GM10248 (cell line): ENCODE measurements around the gene COG5.

Experiments used
- CTCF ChIA-PET: fragments of 300-600 bp; sonication (Branson Sonifier 250); formaldehyde crosslinking; extraction: SDS; loops from one replicate; lab custom pipeline; 2021; ENCODE audit warnings: antibody characterized with exemption; lab: Yijun Ruan, JAX
- POLR2A ChIA-PET: fragments of 350-650 bp; sonication (Branson Sonifier 250); formaldehyde crosslinking; extraction: SDS; loops from one replicate; lab custom pipeline; 2020; ENCODE audit warnings: antibody characterized with exemption; lab: Yijun Ruan, JAX
- DNase-seq: peaks from one replicate; pipeline ENCODE4 v3.0.0; 2012; ENCODE audit errors: extremely low spot score
- TF ChIP-seq, protein P1 (sequence below): IDR thresholded peaks from 2 replicates; pipeline ENCODE4 v1.5.1; 2012; ENCODE audit warnings: mild to moderate bottlenecking, low read depth; ENCODE audit errors: extremely low read depth, missing control alignments, control extremely low read depth

Gene COG5

GRCh38 chr7:107605218-107605815 is 41.6 kb upstream of the COG5 start:
- no peak for DNase-seq
- POLR2A ChIA-PET, result no interaction called here
- TF ChIP-seq, protein P1, sequence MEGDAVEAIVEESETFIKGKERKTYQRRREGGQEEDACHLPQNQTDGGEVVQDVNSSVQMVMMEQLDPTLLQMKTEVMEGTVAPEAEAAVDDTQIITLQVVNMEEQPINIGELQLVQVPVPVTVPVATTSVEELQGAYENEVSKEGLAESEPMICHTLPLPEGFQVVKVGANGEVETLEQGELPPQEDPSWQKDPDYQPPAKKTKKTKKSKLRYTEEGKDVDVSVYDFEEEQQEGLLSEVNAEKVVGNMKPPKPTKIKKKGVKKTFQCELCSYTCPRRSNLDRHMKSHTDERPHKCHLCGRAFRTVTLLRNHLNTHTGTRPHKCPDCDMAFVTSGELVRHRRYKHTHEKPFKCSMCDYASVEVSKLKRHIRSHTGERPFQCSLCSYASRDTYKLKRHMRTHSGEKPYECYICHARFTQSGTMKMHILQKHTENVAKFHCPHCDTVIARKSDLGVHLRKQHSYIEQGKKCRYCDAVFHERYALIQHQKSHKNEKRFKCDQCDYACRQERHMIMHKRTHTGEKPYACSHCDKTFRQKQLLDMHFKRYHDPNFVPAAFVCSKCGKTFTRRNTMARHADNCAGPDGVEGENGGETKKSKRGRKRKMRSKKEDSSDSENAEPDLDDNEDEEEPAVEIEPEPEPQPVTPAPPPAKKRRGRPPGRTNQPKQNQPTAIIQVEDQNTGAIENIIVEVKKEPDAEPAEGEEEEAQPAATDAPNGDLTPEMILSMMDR, result no peak
- CTCF ChIA-PET, result interaction anchor here (1.0 to 1.7 kb wide), 3 partner anchors 8 to 38 kb away, joined by 3 to 4 read pairs (median 3); no protein-coding TSS in a partner anchor

DNA sequence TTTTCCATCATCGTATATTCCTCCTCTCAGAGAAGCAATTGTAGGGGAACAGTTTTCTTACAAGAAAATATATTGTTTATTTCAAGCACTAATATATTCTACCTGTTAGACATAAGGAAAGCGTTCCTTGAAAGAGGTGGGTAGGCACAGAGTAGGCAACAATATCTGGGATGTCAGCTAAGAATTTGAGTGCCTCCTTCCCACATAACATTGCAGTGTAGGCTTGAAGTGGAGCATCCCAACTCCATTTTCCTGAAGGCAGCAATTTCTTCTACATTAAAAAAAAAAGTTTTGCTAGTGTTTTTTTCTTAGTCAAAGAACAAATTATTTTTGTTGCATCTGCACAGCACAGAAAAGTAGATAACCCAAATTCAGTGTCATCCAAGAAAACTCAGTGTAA is 37.1 kb upstream of the COG5 start:
- POLR2A ChIA-PET, result no interaction called here
- CTCF ChIA-PET, result interaction anchor here (1.3 kb wide), 1 partner anchor 11 kb away, joined by 3 read pairs; no protein-coding TSS in a partner anchor

DNA sequence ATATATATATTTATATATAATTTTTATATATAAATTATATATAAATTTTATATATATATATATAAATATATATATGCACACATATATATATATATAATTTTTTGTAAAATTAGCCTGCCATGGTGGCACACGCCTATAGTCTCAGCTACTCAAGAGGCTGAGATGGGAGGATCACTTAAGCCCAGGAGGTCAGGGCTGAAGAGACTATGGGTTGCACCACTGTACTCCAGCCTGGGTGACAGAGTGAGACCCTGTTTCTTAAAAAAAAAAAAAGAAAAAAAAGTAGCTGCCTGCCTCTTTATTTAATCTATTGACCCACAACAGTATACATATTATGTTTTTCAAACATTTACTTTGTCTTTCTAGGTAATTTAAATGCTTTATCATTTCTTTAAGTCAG is 35.5 kb upstream of the COG5 start:
- ChIA-PET CTCF (interaction anchor here (1.3 kb wide), 1 partner anchor 9 kb away, joined by 5 read pairs; no protein-coding TSS in a partner anchor), POLR2A (no interaction called here)
- TF ChIP-seq, protein P1, result no peak
- DNase-seq, result no peak

More for the DNA sequence above, 37.1 kb upstream of the COG5 start:
- DNase-seq, result no peak
- TF ChIP-seq, protein P1, result no peak

DNA sequence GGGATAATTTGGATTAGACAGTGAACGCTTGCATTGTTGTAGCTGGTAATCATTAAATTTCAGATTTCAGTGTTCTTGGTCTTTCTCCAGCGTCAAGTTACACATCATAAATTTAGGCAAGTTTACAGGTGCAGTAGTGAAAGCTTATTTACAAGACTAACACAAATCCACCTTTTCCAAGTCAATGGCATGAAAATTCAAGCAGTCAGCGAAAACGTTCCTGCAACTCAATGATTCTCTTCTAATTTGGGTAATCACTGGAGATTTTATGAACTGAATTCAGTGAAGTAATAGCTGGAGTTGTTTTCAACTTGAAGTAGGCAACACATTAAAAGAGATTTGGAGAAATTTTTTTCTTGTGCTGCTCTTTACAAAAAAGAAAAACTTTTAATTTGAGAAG is 34.2 kb upstream of the COG5 start:
- CTCF ChIA-PET, result interaction anchor here (0.9 to 1.4 kb wide), 3 partner anchors 8 to 48 kb away, joined by 3 read pairs; no protein-coding TSS in a partner anchor
- TF ChIP-seq, protein P1, result no peak
- POLR2A ChIA-PET, result no interaction called here
- no peak for DNase-seq

GRCh38 chr7:107597582-107597916 is 33.8 kb upstream of the COG5 start:
- no peak for DNase-seq
- POLR2A ChIA-PET, result no interaction called here
- CTCF ChIA-PET, result interaction anchor here (0.9 to 1.4 kb wide), 4 partner anchors 8 to 48 kb away, joined by 3 read pairs; no protein-coding TSS in a partner anchor
- TF ChIP-seq, protein P1, result no peak

GRCh38 chr7:107596881-107597581 is 33.3 kb upstream of the COG5 start:
- DNase-seq, result no peak
- CTCF ChIA-PET, result interaction anchor here (0.9 to 1.4 kb wide), 4 partner anchors 7 to 49 kb away, joined by 3 read pairs; no protein-coding TSS in a partner anchor
- POLR2A ChIA-PET, result no interaction called here
- TF ChIP-seq, protein P1, result no peak
